Esophagus squamous epithelium (tissue), 5 donors: Measurements from ENCODE around the gene SCG2. TPM values are rescaled to one million over a fixed set of nuclear protein-coding genes. Genes with fewer than 3 reads are reported as not detected.

Experiments
- DNase-seq: peaks from one replicate; lab custom pipeline; 2025; lab: John Stamatoyannopoulos, UW
- H3K27ac ChIP-seq, 4 donors: fragments of 200-600 bp; sonication (generic); one replicate each; pipeline ENCODE4 v1.5.1; 2016 to 2019; ENCODE audit warnings: mild to moderate bottlenecking in 1 of 4
- H3K27me3 ChIP-seq, 4 donors: fragments of 200-600 bp; sonication (generic); 1 replicate in 3 of 4; 2 replicates in 1 of 4; pipeline versions ENCODE4 v1.5.1 to v1.6.0; 2017 to 2021; ENCODE audit warnings: antibody characterized with exemption in 1 of 4
- H3K36me3 ChIP-seq, 3 donors: fragments of 200-600 bp; sonication (generic); one replicate each; pipeline ENCODE4 v1.5.1; 2016 to 2019
- H3K4me1 ChIP-seq, 3 donors: fragments of 200-600 bp; sonication (generic); one replicate each; pipeline ENCODE4 v1.5.1; 2017 to 2019
- H3K4me3 ChIP-seq, 4 donors: fragments of 200-600 bp; sonication (generic); 1 replicate in 3 of 4; 2 replicates in 1 of 4; pipeline ENCODE4 v1.5.1; 2016 to 2019; ENCODE audit warnings: mild to moderate bottlenecking in 2 of 4, moderate library complexity in 1 of 4
- H3K9me3 ChIP-seq, 3 donors: fragments of 200-600 bp; sonication (generic); one replicate each; pipeline ENCODE4 v1.5.1; 2016 to 2019
- POLR2A ChIP-seq, 4 donors: fragments of 450-650 bp; IDR thresholded peaks; one replicate each; pipeline ENCODE4 v1.6.1; 2017; ENCODE audit warnings: antibody characterized with exemption in 4 of 4, mild to moderate bottlenecking in 4 of 4, moderate library complexity in 3 of 4
- WGBS, 2 donors: methylation state at CpG; one replicate each; pipeline ENCODE4 v1.1.5; 2018; 5-methylcytosine and 5-hydroxymethylcytosine counted together
- intact Hi-C: fragments of 100-400 bp; cut with DNase I; formaldehyde crosslinking; loops from one replicate; pipeline ENCODE4 v1.15.0; 2022
- total RNA-seq, 4 donors: library from RNA; depleted of rRNA; stranded (reverse); fragments of >200 nt; gene quantifications; one replicate each; pipeline ENCODE4 v1.1.0, GENCODE V29; 2016
- TF ChIP-seq, protein P1 (sequence below), 6 experiments: fragments of 450-650 bp in 4 of 6; fragments of 200-600 bp in 2 of 6; sonication (generic) in 2 of 6; IDR thresholded peaks; one replicate each; pipeline ENCODE4 v1.5.1; 2016 to 2019; ENCODE audit warnings: antibody characterized with exemption in 6 of 6, mild to moderate bottlenecking in 4 of 6, moderate library complexity in 4 of 6
- donor health status: DM: yes; HTN: yes; CAD: no.

Gene SCG2
- total RNA-seq, 4 donors from 2014 or later: 0.13 to 0.18 TPM; not detected in 2

DNA sequence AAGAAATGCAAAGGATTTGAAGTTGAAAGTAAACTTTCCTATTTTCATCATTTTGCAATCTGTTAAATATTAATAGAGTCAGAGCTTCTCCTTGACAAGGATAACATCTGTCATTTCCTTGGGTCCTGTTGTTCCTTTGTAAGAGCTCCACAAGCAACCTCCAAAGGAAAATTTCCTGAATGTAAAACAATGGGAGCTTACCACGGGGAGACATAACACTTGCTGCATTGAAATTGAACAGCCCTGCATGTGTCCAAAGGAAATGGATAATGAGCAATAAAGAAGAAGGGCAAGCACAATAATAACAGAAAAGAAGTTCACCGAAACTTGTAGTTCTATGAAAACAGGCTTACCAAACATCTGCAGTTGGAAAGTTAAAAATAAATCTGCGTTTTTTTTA, 42.0 kb upstream of the SCG2 start:
- Histone ChIP-seq H3K4me1 (peaks cover 0 to 10% (median 0%) of the 10 kb centered on the region in 3 donors), H3K4me3 (no peak overlapping the region), H3K9me3 (no peaks in the 10 kb centered on the region), H3K27me3 (no peaks in the 10 kb centered on the region), H3K36me3 (no peaks in the 10 kb centered on the region), H3K27ac (no peak overlapping the region)
- intact Hi-C loops: no loop called here
- TF ChIP-seq, protein P1, sequence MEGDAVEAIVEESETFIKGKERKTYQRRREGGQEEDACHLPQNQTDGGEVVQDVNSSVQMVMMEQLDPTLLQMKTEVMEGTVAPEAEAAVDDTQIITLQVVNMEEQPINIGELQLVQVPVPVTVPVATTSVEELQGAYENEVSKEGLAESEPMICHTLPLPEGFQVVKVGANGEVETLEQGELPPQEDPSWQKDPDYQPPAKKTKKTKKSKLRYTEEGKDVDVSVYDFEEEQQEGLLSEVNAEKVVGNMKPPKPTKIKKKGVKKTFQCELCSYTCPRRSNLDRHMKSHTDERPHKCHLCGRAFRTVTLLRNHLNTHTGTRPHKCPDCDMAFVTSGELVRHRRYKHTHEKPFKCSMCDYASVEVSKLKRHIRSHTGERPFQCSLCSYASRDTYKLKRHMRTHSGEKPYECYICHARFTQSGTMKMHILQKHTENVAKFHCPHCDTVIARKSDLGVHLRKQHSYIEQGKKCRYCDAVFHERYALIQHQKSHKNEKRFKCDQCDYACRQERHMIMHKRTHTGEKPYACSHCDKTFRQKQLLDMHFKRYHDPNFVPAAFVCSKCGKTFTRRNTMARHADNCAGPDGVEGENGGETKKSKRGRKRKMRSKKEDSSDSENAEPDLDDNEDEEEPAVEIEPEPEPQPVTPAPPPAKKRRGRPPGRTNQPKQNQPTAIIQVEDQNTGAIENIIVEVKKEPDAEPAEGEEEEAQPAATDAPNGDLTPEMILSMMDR (IDR thresholded peaks at IDR 0.05): no peak
- TF ChIP-seq POLR2A (IDR thresholded peaks at IDR 0.05): no peak
- 58 to 59% methylated on average over 3 of the region's 3 CpGs for WGBS, 2 donors
- DNase-seq: no peak

DNA sequence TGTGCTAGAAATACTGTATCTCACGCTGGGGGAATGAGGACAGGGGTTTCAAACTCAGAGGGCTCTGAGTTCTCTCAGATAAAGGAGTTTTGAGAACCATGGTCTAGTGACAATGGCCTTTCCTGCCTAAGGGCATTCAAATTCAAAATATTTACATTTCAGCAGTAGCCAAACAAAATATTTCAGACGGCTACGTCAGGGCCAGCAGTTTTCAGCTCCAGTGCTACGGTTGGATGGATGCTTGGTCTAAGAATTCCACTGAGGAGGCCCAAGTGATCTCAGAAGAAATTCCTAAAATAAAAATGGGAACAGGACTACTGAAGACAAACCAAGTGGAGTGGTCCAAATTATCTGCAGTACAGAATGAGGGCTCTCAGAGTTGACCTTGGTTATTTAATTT, 41.1 kb upstream of the SCG2 start:
- Histone ChIP-seq H3K36me3 (no peaks in the 10 kb centered on the region), H3K4me3 (no peak overlapping the region), H3K27ac (no peak overlapping the region), H3K9me3 (no peaks in the 10 kb centered on the region), H3K27me3 (no peaks in the 10 kb centered on the region), H3K4me1 (peaks cover 0 to 10% (median 0%) of the 10 kb centered on the region in 3 donors)
- intact Hi-C loops: no loop called here
- WGBS, 2 donors: 69% methylated on average over 4 of the region's 4 CpGs
- DNase-seq: no peak
- no peak for TF ChIP-seq POLR2A (IDR thresholded peaks at IDR 0.05)
- TF ChIP-seq, protein P1 (IDR thresholded peaks at IDR 0.05): no peak

DNA sequence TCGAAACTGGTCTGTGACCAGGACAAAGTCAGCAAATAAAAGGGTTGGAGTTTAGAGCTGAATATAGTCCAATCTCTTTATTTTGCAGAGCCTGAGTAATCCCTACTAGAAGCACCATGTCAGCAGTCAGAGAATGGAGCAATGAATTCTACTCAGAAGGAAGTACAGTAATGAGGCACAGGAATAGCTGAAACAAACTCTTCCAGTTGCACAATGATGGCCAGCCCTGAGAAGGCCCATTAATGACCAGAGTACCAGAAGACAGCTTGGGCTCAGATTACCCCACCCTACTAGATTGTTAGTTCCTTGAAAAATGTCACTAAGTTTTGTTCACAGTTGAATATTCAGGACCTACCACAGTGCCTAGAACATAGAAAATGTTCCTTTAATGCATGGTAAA, 40.3 kb upstream of the SCG2 start:
- Histone ChIP-seq H3K4me3 (no peak overlapping the region), H3K27ac (no peak overlapping the region), H3K9me3 (no peaks in the 10 kb centered on the region), H3K36me3 (no peaks in the 10 kb centered on the region), H3K27me3 (no peaks in the 10 kb centered on the region), H3K4me1 (peaks cover 0 to 10% (median 0%) of the 10 kb centered on the region in 3 donors)
- DNase-seq: no peak
- intact Hi-C loops: no loop called here
- TF ChIP-seq, protein P1 (IDR thresholded peaks at IDR 0.05): no peak
- TF ChIP-seq POLR2A (IDR thresholded peaks at IDR 0.05): no peak
- 50 to 100% methylated on average over 1 of the region's 1 CpG for WGBS, 2 donors

DNA sequence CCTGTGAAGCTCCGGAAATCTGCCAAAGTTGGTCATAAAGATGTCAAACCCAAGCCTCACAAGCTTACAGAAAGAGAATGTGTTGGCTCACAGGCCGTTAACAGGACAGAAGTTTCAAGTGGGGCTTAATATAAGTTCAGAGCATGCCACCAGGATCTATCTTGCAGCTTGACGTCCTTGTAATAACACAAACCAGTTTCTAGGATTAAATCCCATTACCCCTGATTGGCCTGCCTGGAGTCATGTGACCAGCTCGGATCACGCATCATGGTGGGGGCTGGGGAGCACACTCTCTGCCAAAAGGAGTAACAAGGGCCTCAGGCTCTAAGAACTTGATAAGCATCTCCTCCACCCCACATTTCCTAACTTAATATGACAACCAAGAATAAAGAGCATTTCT, 38.9 kb upstream of the SCG2 start:
- TF ChIP-seq, protein P1 (IDR thresholded peaks at IDR 0.05): no peak
- TF ChIP-seq POLR2A (IDR thresholded peaks at IDR 0.05): no peak
- DNase-seq: no peak
- Histone ChIP-seq H3K4me3 (no peak overlapping the region), H3K4me1 (peaks cover 0 to 10% (median 0%) of the 10 kb centered on the region in 3 donors), H3K27ac (no peak overlapping the region), H3K36me3 (no peaks in the 10 kb centered on the region), H3K9me3 (no peaks in the 10 kb centered on the region), H3K27me3 (no peaks in the 10 kb centered on the region)
- WGBS, 2 donors: 9 to 36% methylated on average over 5 of the region's 5 CpGs
- intact Hi-C loops: no loop called here

DNA sequence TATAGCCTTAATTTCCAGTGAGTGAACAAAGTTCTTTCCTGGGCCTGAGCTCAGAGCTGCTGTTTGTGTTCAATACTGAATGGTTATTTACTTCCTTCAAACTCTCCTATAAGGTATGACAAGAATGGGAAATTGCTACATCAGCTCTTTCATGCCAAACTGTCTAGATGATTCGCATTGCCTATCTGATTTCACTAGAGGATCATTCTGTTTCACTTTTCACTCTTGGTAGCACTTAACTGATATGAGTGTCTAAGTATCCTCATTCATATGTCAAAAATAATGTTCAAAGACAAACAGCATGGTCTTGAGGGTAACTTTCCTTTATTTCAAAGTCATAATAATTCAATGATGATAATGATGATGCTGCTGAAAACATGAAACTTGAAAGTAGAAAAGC, 32.9 kb upstream of the SCG2 start:
- Histone ChIP-seq H3K27ac (no peak overlapping the region), H3K9me3 (no peaks in the 10 kb centered on the region), H3K4me3 (no peak overlapping the region), H3K4me1 (no peaks in the 10 kb centered on the region), H3K27me3 (peaks cover 0 to 4% (median 0%) of the 10 kb centered on the region in 4 donors), H3K36me3 (no peaks in the 10 kb centered on the region)
- no peak for DNase-seq
- intact Hi-C loops: no loop called here
- WGBS, 2 donors: 29 to 55% methylated on average over 1 of the region's 1 CpG
- TF ChIP-seq, protein P1 (IDR thresholded peaks at IDR 0.05): no peak
- TF ChIP-seq POLR2A (IDR thresholded peaks at IDR 0.05): no peak
